Stimulated activated CD8-positive, alpha-beta memory T cell treated with anti-CD3 and anti-CD28 coated beads, Interleukin-12 subunit alpha, Interleukin-12 subunit beta, amount 100 ng/mL, for 24 hours (primary cell): ENCODE measurements around the gene ISYNA1.
A peak's percentile ranks its signal among the peaks of the same experiment; 100 is the strongest.

Experiments used
- DNase-seq: peaks from one replicate; pipeline ENCODE4 v3.0.0-alpha.2; 2020; ENCODE audit errors: extremely low read depth

ISYNA1 gene

DNA sequence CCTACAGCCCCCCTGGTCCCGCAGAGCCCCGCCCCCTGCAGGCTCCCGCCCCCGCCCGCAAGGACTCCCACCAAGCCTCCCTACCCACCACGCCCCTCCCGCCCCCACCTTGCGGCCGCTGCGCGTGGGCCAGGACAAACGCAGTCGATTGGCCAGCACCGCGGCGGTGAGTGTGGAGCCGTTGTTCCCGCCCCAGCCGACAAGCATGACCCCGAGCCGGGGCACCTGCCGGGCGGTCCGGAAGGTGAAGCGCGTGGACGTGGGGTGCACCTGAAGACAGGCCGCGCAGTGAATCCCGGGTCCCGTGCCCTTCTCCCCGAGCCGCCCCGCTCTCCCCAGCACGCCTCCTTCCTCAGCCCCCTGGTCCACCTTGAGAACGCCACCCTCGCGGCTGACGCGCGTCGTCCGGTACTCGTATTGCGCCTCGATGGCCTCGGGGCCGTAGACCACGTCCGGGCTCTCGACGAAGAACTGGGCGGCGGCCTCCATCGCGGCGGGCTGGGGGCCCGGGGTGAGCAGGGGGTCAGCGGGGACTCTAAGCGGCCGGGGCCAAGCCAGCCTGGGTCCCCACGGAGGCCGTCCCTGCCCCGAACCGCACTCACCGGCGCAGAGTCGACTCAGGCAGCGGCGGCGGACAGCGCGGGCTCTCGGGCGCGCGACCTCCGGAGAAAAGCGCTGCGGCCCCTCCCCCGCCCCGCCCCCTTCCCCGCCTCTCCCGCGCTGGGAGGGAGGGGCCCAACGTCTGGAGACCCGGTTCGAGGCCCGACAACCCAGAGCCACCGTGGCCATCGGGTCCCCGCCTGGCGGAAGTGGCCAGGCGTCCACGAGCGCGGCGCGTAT is at the start of gene ISYNA1:
Gene ISYNA1, minus strand, starts transcription at position 643 of the 840 bp plus-strand sequence. Its CDS starts 154 bp downstream, at position 489.
- no peak for DNase-seq

DNA sequence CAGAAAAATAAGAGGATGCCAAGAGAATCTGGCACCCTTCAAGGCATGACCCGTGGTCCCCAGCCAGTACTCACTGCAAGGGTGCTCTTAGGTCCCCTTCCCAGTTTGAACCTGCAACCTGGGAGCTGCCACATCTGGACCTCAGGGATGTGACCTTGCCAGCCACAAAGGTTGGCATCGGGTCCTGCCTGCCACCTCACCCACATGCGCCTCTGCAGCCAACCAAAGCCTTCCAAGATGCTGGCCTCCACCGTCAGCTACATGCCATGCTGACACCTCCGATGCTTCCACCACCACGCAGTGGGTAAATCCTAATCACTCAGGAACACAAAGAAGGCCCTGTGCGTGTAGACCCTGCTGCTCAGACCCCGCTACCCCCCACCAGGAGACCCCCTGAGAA is 48.8 kb upstream of the ISYNA1 start:
- DNase-seq = no peak

DNA sequence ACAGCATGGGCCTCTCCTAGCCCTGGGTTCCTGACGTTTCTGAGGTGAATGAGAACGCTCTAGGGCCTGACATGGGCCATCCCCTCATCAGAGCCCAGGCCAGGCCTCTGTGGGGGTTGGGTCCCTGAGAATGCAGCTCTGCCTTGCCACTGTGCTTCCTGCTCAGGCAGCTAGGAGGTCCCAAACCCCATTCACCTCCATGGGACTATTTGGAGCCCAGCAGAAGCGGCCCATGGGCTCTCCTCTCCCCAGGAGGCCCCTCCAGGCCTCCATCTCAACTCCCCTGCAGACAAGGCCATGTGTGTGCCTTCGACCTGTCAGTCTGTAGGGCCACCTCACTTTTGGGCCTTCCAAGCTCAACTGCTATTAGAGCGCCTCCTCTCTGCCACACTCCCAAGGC is 47.1 kb upstream of the ISYNA1 start:
- no peak for DNase-seq

DNA sequence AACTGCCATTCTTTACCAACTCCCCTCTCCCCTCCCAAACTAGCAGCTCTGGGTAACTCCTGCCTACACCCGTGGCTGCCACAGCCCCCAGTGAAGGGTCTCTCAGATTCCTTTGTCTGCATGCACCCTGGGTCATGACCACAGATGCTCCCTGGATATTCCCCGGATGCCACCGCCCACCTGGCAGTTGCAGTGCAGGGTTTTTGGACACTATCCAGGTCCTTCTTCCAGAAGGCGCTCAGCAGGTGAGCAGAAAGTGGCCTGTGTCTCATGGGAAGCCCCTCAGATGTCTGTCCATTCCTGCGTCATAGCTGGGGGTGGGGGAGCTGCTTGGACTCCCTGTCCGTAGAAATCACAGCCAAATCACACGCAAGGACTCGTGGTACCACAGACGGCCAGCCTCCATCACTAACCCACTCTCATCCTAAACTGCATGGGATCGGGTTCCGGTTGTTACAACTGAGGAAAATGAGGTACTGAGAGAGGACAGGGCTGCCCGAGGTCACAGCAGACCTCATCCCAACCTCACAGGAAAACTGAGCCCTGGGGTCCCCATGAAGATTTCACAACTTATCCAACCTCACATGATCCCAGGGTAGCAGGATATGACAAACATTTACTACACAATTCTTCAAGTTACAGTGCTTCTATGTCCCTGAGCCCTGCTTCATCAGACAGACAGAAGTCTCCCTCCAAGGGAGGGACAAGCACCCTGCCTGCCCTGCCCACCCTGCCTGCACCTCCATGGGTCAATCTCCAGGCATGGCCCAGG is 45.4 kb upstream of the ISYNA1 start:
- no peak for DNase-seq

DNA sequence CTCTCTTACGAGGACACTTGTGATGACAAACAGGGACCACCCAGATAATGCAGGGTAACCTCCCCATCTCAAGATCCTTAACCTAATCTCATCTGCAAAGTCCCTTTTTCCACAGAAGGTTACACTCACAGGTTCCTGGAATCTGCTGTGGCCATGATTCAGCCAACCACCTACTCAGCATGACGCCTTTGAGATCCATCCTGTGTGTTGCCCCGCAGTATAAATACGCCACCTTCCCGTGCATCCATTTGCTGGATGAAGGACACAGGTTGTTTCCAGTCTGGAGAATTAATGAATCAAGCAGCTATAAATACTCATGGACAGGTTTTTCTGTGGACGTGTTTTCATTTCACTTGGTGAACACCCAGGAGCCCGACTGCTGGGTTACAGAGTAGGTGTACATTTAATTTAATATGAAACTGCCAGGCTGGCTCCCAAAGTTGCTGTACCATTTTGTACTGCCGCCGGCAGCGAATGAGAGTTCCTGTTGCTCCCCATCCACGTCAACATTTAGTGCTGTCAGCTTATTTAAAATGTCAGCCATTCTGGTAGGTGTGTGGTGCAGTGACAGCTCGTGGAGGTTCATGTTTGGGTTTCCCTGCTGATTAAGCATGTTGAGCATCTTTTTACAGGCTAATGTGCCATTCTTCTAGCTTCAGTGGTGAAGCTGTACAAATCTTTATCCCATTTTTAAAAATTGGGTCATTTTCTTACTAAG is 43.7 kb upstream of the ISYNA1 start:
- DNase-seq = no peak

DNA sequence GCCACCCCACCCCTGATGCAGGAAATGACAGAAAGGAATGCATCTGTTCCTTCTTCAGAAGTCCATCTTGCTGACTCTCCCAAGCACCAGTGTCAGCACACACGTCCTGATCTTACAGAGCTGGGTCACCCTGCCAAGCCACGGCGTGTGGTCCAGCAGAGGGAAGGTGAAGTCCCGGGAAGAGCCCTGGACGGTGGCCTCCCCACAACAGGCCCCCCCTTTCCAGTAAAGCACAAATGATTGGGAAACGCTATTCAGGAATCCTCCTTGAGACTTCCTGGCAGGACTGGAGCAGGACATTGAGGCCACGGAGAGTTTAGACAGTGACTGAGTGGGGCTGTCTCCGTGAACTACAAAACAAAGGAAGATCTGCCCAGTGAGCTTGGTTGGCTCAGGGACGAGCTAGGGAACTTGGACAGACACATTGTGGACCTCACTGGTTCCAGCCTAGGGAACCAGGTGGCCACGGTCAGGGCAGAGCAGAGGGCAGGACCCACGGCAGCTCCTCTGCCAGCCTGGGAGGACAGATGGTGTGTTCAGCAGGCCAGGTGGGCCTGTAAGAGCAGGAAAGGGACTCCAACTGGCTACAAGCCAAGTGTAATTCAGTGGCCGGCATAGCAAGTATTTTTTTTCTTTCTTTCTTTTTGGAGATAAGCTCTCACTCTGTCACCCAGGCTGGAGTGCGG is 42.2 kb upstream of the ISYNA1 start:
- no peak for DNase-seq

DNA sequence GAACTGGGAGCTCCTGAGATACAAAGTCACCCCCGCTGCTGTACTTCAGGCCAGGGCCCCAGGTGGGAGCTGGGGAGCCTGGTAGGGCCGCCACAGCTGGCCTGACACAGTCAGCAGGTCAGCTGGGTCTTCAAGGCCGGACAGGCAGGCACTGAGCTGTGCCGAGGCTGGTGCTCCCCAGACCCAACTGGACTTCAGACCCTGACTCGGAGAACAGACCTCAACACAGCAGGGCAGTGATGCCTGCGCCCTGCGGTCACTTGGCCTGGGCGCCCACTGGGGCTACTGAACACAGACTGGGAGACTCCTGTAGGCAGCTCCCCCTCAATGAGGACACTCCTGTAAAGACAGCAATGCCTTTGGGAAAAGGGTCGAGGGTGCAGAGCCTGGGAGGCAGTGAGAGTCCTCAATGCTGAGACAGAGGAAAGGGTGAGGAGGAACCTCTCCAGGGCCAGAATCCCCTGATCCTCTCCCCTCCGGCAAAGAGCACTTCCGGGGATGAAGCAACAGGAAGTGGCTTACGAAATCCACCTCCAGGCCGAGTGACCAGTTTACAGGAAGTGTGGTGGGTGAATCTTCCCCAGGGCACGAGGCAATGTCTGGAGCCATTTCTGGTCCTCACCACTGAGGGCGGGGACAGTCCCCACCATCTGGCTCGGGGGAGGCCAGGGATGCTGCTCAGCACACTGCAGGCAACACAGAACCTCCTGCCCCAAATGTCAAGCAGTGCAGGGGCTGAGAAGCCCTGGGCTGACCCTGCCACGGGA is 40.8 kb upstream of the ISYNA1 start:
- peak; percentile 43 for DNase-seq

DNA sequence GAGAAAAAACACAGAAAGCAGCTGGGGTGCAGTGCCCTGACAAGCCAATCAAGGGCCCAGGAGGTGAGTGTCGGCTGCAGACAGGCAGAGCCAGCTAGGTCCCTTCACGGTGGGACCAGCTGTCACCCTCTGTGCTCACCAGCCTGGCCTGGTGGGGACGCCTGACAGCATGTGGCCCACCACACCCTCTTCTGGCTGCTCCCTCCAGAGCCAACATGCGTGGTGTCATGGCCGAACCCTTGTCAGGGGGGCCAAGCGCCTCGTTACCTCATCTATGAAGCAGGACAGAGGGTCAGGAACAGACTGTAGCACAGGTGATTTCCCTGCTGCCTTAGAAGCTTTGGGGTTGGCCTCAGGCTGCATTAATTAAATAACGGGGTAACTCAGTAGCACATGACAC is 40.0 kb upstream of the ISYNA1 start:
- no peak for DNase-seq

DNA sequence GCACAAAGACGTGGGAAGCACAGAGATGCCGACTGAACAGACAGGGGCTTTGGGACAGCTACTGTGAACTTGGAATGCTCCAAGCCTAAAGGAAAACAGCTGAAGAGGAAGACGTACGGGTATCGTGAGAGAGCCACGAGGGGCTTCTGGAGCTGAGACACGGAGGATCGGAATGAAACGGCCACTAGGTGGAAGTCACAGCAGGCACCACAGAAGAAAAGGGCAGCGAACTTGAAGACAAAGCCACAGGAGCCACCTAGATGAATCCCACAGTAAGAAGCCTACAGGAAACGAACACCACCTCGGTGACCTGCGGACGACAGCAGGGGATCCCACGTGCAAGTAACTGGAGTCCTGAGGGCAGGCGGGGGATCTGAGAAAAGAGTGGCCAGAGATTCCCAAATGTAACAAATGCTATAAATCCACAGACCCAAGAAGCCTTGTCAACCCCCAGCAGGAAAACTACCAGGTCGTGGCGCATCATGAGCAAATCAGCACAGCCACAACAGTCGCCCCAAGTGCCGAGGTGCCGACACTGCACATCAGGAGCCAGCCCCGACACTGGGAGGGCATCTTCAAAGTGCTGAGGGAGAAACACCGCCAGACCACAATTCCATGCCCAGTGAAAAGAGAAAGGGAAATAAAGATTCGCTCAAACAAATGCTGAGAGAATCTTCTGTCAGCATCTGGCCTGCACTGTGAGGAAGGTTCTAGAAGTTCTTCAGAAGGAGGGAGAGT is 39.3 kb upstream of the ISYNA1 start:
- DNase-seq = no peak

DNA sequence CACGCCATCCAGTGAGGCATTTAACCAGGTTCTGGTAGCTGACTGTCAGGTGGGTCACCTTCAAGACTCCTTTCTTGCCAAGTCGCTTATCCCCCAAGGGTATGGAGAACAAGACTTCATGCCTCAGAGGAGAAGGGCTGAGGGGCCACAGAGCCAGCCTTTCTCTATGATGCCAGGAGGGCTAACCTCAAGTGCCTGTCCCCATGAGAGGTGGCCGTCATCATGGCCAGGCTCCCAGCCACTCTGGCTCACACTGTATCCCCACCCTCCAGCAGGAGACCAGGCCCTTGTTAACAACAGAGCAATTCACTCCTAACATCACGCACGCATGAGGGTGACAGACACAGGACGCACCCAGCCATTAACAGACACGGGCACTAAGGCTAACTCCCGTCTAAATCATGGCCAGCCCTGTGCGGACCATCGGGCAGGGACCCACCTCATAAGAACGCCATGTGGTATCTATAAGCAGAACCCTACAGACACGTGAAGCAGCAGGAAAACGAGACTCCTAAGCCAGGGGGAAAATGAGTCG is 38.6 kb upstream of the ISYNA1 start:
- no peak for DNase-seq

DNA sequence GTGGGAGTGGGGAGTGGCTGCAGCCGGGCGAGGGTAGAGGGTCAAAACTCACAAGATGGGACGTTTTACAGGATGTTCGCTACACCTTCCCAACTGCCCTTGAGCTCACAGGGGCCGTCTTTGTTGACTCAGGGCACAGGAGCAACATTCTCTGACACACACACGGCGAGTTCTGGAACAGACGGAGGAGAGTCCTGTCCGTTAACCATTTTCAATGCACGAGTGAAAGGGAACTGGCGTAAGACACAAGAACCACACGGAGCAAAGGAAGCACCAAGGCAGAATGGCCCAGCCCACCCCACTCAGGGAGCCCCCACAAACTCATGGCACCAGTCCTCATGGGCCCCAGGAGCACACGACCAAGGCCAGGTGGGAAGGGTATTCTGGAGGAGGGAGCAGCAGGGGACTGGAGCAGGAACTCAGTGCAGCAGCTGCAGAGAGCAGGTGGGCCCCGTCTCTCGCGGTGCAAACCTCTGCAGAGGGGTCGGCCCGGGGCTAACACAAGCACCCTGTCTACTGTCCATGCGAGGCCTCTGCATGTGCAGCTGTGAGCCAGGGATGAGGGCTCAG is 37.9 kb upstream of the ISYNA1 start:
- no peak for DNase-seq

DNA sequence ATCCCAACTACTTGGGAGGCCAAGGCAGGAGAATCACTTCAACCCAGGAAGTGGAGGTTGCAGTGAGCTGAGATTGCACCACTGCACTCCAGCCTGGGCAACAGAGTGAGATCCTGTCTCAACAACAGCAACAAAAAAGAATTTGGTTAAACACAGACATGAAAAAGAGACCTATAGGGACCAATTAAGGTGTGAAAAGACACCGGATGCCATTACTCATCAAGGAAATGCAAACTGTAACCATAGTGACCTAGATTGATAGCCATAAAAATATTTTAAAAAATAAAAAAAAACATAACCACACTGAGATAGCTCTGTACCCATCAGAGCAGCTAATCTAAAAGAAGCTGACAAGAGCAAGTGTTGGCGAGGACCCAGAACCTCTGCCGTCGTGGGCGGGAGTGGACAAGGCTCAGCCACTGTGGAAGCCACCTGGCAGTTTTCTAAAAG is 37.1 kb upstream of the ISYNA1 start:
- no peak for DNase-seq

DNA sequence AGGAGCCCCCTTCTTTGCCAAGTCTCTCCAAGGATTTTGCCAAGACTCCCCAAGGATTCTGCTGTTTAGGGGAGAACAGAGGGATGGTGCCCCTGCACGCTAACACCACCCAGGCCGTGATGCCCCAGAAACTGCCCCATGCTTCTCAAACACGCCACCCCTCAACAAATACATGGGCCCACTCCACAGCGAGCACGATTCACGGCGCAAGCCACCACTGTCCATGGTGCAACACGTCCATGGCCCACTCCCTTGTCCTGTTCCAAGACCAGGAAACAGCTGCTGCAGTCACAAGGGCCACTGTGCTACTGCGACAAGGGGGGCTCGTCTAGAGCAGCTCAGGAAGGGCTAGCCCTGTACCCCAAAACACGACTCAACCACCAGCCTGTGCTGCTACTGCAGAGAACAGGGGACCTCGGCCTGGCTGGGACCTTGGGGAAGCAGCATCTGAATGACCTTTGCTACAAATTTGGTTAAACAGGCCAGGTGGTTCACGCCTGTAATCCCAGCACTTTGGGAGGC is 36.5 kb upstream of the ISYNA1 start:
- no peak for DNase-seq

DNA sequence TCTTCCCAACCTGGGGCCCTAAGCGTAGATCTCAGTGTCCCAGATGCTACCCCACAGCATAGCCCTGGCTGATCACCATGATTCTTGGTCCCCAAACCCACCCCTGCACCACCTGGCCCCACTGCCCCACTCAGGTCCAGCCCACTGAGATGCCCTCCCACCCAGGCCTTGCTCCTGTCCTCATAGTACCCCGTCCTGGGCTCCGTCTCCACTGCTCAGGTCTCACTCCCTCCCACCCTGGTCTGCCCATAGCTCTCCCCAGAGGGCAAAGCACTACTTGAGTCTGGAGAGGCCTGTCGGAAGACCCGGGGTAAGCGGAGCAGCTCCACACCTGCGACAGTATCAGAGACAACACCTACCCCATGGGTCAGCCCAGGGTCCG is 35.8 kb upstream of the ISYNA1 start:
- DNase-seq = no peak

DNA sequence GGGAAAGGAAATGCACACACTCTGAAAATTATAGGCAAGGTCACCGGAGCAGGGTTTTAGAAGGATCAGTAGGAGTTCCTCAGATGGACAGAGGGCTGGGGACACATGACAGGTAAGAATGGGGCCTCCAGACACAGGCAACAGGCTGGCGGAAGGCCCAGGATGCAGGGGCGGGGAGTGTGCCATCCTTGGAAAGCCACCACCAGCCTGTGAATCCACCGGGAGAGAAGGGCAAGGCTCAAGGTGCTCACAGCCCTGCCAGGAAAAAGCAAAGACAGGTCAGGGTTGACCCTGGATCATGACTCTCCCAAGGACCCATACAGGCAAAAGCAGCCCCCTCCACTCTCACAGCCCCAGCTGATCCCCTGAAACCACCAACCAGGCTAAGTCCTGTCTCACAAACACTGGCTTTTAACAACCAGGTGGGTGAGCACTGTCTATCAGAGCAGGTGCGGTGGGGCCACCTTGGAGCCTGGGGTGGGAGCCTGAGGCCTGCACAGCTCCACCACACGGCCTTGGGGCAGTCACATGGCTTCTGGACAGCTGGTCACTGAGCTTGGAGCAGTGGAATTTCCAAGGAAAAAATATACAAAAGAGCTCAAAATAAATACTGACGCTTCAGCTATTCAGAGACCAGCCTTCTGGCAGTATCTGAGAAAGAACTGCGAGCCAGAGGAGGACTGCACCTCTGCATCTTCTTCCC is 35.2 kb upstream of the ISYNA1 start:
- no peak for DNase-seq

DNA sequence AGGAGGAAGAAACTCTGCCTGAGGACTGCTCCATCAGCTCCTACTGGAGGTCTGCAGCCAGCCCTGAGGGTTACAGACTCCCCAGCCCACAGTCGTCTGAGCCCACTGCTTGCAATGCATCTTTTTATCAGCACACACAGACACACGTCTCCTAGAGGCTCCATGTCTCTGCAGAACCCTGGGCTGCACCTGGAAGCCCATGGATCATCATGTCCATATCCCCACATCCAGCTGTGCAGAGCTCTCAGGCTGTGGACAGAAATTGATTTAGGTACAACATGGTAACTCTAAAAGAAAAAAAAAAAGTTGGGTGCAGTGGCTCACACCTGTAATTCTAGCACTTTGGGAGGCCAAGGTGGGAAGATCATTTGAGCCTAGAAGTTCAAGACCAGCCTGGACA is 32.9 kb upstream of the ISYNA1 start:
- no peak for DNase-seq

DNA sequence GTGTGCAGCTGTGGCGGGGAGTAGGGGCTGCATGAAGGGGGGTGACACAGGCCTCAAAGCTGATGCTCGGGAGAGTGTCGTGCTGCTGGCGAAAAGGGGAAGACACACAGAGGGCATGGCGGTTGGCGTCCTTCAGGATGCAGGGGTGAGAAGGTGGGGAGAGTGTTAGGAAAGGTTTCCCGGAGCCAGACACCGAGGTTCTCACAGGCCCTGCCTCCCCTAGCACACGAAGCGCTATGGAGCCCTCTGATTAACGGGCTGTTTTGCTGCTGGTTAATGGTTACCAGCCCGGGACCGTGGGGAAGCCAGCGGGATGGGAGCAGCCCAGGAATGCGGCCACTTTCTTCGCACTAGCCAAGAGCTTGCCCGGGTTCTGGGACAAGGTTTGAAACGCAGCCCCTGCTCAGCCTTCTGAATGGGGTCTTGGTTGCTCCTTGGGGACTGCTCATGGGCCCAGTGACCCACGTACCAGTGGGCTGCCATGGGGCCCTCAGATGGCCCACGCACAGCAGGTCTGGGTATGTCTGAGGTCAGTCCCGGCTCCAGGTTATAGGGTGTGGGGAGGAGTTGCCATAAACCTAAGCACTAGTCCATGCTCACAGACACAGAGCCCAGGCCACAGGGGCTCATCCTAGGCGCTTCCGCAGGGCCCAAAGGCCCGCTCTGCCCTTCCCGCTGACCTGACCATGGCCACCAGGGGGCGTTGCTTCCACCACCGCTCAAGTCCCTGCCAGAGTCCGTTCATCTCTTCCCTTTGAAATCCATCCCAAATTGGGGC is 31.3 kb upstream of the ISYNA1 start:
- DNase-seq = no peak

DNA sequence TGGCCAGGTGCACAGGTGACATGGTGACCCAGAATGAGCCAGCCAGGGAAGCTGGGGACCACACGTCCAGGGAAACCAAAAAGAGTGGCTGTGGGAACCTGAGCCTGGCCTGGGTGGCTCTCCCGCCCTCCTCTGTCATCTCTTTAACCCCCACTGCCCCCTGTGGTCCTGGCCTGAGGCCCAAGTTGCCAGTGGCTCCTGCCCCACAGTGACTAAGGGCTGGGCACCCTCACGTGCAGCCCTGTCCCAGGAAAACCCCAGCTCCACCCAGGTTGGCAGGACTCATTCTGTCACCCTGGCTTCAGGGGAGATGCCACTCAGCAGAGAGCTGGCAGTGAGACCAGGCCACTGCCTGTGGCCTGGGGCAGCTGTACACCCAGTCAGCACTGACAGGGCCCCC is 30.6 kb upstream of the ISYNA1 start:
- no peak for DNase-seq
